Activated T-cell treated with anti-CD3 and anti-CD28 coated beads for 48 hours (primary cell): Measurements from ENCODE around the gene DNAH14.
"Not testable (repeated sequence)": the region's sequence is repeated elsewhere in the genome, so short reads cannot be mapped to it uniquely, and the experiment has no call there.

Experiments used
- DNase-seq: peaks from one replicate; pipeline ENCODE4 v3.0.0-alpha.2; 2020; ENCODE audit warnings: low read depth

DNAH14 gene

GRCh38 chr1:225155555-225155954, 226.1 kb downstream of the DNAH14 start:
- DNase-seq = no peak

- DNase-seq = no peak
Observed at GRCh38 chr1:225156254-225156653, 226.8 kb downstream of the DNAH14 start.

GRCh38 chr1:225158291-225158690, 228.8 kb downstream of the DNAH14 start:
- no peak for DNase-seq

- no peak for DNase-seq
Observed at GRCh38 chr1:225159793-225160192, 230.3 kb downstream of the DNAH14 start.

GRCh38 chr1:225177409-225177808, 247.9 kb downstream of the DNAH14 start:
- not testable (repeated sequence) for DNase-seq

GRCh38 chr1:225179686-225180085, 250.2 kb downstream of the DNAH14 start:
- no peak for DNase-seq

GRCh38 chr1:225182716-225183115, 253.2 kb downstream of the DNAH14 start:
- no peak for DNase-seq

GRCh38 chr1:225191199-225191753, 261.8 kb downstream of the DNAH14 start:
- DNase-seq = no peak

- no peak for DNase-seq
Observed at GRCh38 chr1:225201447-225201846, 272.0 kb downstream of the DNAH14 start.

- DNase-seq = no peak
Observed at GRCh38 chr1:225207791-225208190, 278.3 kb downstream of the DNAH14 start.

GRCh38 chr1:225209153-225209552, 279.7 kb downstream of the DNAH14 start:
- DNase-seq = no peak

- DNase-seq = not testable (repeated sequence)
Observed at GRCh38 chr1:225210180-225210579, 280.7 kb downstream of the DNAH14 start.

GRCh38 chr1:225211694-225212442, 282.4 kb downstream of the DNAH14 start:
- not testable (repeated sequence) for DNase-seq

- no peak for DNase-seq
Observed at GRCh38 chr1:225224287-225224686, 294.8 kb downstream of the DNAH14 start.

GRCh38 chr1:225225681-225226080, 296.2 kb downstream of the DNAH14 start:
- no peak for DNase-seq

GRCh38 chr1:225228871-225229303, 299.4 kb downstream of the DNAH14 start:
- no peak for DNase-seq

- not testable (repeated sequence) for DNase-seq
Observed at GRCh38 chr1:225229429-225229828, 300.0 kb downstream of the DNAH14 start.

GRCh38 chr1:225230483-225230882, 301.0 kb downstream of the DNAH14 start:
- no peak for DNase-seq

- not testable (repeated sequence) for DNase-seq
Observed at GRCh38 chr1:225232930-225233329, 303.5 kb downstream of the DNAH14 start.

- DNase-seq = no peak
Observed at GRCh38 chr1:225242611-225243010, 313.1 kb downstream of the DNAH14 start.

GRCh38 chr1:225250432-225250831, 321.0 kb downstream of the DNAH14 start:
- no peak for DNase-seq

- DNase-seq = no peak
Observed at GRCh38 chr1:225253173-225253572, 323.7 kb downstream of the DNAH14 start.

GRCh38 chr1:225253784-225254183, 324.3 kb downstream of the DNAH14 start:
- no peak for DNase-seq

GRCh38 chr1:225254676-225255075, 325.2 kb downstream of the DNAH14 start:
- no peak for DNase-seq
